GM23248 (cell line): ENCODE data around the gene CHERP.

Experiments used
- EZH2 ChIP-seq: fragments of 200-600 bp; sonication (generic); IDR thresholded peaks from 2 replicates; pipeline ENCODE4 v1.6.1; 2018; ENCODE audit warnings: antibody characterized with exemption, mild to moderate bottlenecking; ENCODE audit not compliant: insufficient read depth, poor library complexity, severe bottlenecking
- EZH2phosphoT487 ChIP-seq: fragments of 200-600 bp; sonication (generic); IDR thresholded peaks from 2 replicates; pipeline ENCODE4 v1.6.1; 2018; ENCODE audit warnings: antibody characterized with exemption, moderate library complexity, mild to moderate bottlenecking, low read depth; ENCODE audit not compliant: insufficient read depth

- TF ChIP-seq EZH2phosphoT487 (no peak), EZH2 (no peak)
Measured at GRCh38 chr19:16575861-16576689, 33.8 kb upstream of the CHERP start.
